Colonic mucosa (tissue), 4 donors: Measurements from ENCODE around the gene ADGRB3. TPM values are rescaled to one million over a fixed set of nuclear protein-coding genes. Genes with fewer than 3 reads are reported as not detected.

Source experiments
- DNase-seq: peaks from one replicate; pipeline ENCODE4 v3.0.0-alpha.2; 2020
- H3K27ac ChIP-seq: fragments of 200-600 bp; one replicate; pipeline ENCODE4 v1.8.0; 2021
- H3K27me3 ChIP-seq: fragments of 200-600 bp; one replicate; pipeline ENCODE4 v1.8.0; 2021
- H3K36me3 ChIP-seq: fragments of 200-600 bp; one replicate; pipeline ENCODE4 v1.8.0; 2021
- H3K4me1 ChIP-seq: fragments of 200-600 bp; one replicate; pipeline ENCODE4 v1.8.0; 2021; ENCODE audit warnings: mild to moderate bottlenecking
- H3K4me3 ChIP-seq: fragments of 200-600 bp; one replicate; pipeline ENCODE4 v1.8.0; 2021
- H3K9ac ChIP-seq, 2 donors: one replicate each; pipeline ENCODE4 v1.7.0; 2013; ENCODE audit warnings: control low read depth in 2 of 2, low read depth in 2 of 2, low read length in 2 of 2
- H3K9me3 ChIP-seq: fragments of 200-600 bp; one replicate; pipeline ENCODE4 v1.8.0; 2021
- intact Hi-C: fragments of 100-400 bp; cut with DNase I; formaldehyde crosslinking; loops from one replicate; pipeline ENCODE4 v1.14.1; 2022
- total RNA-seq, 2 donors: library from RNA; stranded (reverse); fragmentation: NEBNext Ultra II Directional in 1 of 2; extraction: Animal tissue kit (Norgen Biotek cat#: 25700) in 1 of 2; gene quantifications; one replicate each; pipeline ENCODE4 v1.2.1, GENCODE V29; 2021
- TF ChIP-seq, protein P1 (sequence below): fragments of 200-600 bp; IDR thresholded peaks from one replicate; pipeline ENCODE4 v1.8.0; 2022; ENCODE audit warnings: antibody characterized with exemption, mild to moderate bottlenecking
- donor health status: healthy.
- donor health status: DM: no; HTN: no; CAD: no.
- donor health status: DM: no; HTN: no; CAD: no.

The ADGRB3 gene
- total RNA-seq, 2 donors from 2014 or later = 0.42 to 0.98 TPM

DNA sequence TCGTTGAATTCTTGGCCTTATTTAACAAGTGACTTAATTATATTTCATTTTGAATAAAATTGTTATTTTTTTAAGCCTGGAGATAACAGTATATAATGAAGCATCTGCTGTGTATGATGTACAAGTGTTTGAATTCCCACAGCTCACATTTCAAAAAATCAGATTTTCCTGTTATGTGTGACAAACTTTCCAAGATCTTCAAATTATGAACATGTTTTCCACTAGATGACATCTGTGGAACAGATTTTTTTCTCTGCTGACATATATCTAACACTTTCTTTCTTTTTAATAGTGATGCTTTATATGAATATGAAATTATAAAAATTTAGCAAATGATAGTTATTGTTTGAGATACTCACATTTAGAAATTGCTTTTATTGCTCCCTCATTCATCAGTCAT lies 678.9 kb downstream of the ADGRB3 start:
- Histone ChIP-seq H3K27me3 (no peaks in the 10 kb centered on the region), H3K9me3 (no peaks in the 10 kb centered on the region), H3K36me3 (no peaks in the 10 kb centered on the region), H3K9ac (no peak overlapping the region), H3K4me1 (no peaks in the 10 kb centered on the region), H3K4me3 (no peak overlapping the region), H3K27ac (no peak overlapping the region)
- intact Hi-C loops = no loop called here
- TF ChIP-seq, protein P1, sequence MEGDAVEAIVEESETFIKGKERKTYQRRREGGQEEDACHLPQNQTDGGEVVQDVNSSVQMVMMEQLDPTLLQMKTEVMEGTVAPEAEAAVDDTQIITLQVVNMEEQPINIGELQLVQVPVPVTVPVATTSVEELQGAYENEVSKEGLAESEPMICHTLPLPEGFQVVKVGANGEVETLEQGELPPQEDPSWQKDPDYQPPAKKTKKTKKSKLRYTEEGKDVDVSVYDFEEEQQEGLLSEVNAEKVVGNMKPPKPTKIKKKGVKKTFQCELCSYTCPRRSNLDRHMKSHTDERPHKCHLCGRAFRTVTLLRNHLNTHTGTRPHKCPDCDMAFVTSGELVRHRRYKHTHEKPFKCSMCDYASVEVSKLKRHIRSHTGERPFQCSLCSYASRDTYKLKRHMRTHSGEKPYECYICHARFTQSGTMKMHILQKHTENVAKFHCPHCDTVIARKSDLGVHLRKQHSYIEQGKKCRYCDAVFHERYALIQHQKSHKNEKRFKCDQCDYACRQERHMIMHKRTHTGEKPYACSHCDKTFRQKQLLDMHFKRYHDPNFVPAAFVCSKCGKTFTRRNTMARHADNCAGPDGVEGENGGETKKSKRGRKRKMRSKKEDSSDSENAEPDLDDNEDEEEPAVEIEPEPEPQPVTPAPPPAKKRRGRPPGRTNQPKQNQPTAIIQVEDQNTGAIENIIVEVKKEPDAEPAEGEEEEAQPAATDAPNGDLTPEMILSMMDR = no peak
- DNase-seq = no peak

DNA sequence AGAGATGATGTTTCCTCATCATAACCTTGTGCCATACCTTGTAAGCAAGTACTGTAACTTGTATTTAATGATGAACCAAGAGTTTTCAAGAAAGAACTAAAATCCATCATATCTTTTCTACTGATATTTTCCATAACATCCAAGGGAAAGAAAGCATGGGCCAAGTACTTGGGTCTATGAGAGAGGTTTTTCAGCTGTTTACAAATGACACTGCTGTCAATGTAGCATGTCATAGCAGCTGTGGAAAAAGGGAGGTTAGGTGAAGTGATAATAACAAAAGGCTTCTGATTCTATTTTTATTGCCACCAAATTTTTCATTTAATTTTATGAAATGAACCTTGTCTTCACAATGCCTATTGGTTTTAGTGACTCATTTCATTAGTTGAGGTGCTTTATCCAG lies 679.4 kb downstream of the ADGRB3 start:
- TF ChIP-seq, protein P1 = no peak
- no peaks in the 10 kb centered on the region for H3K9me3 ChIP-seq
- intact Hi-C loops = no loop called here
- H3K4me3 ChIP-seq = no peak overlapping the region
- H3K27me3 ChIP-seq = no peaks in the 10 kb centered on the region
- no peak overlapping the region for H3K9ac ChIP-seq
- DNase-seq = no peak
- no peaks in the 10 kb centered on the region for H3K4me1 ChIP-seq
- H3K36me3 ChIP-seq = no peaks in the 10 kb centered on the region
- H3K27ac ChIP-seq = no peak overlapping the region

DNA sequence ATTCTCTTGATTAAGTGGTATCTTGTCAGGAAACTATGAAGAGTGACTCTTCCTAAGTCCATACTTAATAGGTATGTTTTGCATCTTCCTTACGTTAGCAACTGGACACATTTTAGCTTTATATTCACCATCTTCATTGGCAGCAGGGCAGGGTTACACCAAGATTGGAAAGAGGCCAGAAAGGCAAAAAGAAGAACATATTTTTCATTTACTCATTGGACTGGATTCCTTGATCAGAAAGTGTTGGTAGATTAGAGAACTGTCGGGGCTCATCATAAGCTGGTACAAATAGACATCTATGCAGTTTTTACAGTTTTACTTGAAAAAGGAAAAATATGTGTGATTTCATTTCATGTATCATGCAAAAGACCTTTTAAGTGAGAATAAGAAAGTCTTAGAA lies 696.8 kb downstream of the ADGRB3 start:
- Histone ChIP-seq H3K9ac (no peak overlapping the region), H3K4me3 (no peak overlapping the region), H3K27me3 (no peaks in the 10 kb centered on the region), H3K9me3 (no peaks in the 10 kb centered on the region), H3K4me1 (no peaks in the 10 kb centered on the region), H3K27ac (no peak overlapping the region), H3K36me3 (no peaks in the 10 kb centered on the region)
- TF ChIP-seq, protein P1 = no peak
- intact Hi-C loops = no loop called here
- no peak for DNase-seq

DNA sequence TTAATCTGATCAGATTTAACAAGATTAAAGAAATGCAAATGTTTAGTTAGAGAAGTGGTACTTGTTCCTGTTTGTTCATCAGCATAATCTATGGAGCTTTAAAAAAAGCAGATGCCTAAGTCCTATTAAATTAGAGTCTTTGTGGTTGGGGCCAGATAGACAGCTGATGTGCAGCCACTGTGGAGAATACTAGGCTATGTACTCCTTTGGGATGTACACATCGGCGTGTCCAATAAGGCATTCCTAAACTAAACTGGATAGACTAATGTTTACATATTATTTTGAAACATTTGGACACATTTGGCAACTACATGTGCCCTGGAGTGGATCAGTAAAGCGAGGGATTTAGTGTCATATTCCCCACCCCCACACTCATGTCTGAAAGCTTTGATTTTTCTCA lies 702.2 kb downstream of the ADGRB3 start:
- intact Hi-C loops = no loop called here
- Histone ChIP-seq H3K36me3 (no peaks in the 10 kb centered on the region), H3K27ac (no peak overlapping the region), H3K27me3 (no peaks in the 10 kb centered on the region), H3K4me3 (no peak overlapping the region), H3K4me1 (no peaks in the 10 kb centered on the region), H3K9ac (no peak overlapping the region), H3K9me3 (no peaks in the 10 kb centered on the region)
- DNase-seq = no peak
- TF ChIP-seq, protein P1 = no peak

DNA sequence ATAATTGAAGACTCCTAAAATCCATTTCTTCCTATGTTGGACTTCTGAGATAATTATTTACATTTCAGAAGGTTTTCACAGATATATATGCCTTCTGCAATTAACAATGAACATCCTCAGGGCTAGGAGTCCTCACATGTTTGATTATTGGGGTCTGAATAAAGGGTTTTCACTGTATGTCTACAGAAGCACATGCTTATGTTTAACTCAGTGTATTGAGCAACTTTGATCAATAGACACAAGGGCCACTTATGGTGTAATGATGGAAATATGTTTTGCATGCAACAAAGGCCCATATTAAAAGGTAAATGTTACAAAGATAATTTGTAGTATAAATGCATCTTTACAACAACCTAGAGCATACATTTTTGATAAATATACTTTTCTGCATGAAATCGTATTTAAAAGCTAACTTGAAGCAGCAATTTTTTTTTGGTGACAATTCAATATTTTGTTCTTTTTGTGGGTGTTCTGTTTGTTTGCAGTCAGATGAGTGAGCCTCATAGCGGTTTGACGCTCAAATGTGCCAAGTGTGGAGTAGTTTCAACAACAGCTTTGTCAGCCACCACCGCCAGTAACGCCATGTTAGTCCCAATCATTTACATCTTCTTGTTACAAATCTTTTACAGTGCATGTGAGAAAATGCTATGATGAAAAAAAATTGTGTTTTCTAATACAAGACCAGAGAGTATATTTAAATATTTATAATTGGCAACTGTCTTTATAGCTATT lies 703.5 kb downstream of the ADGRB3 start:
- Histone ChIP-seq H3K4me1 (no peaks in the 10 kb centered on the region), H3K36me3 (no peaks in the 10 kb centered on the region), H3K9ac (no peak overlapping the region), H3K27me3 (no peaks in the 10 kb centered on the region), H3K4me3 (no peak overlapping the region), H3K9me3 (no peaks in the 10 kb centered on the region), H3K27ac (no peak overlapping the region)
- DNase-seq = no peak
- TF ChIP-seq, protein P1 = no peak
- intact Hi-C loops = no loop called here
